Breast epithelium (tissue), 4 donors: ENCODE data around the gene MANBA. TPM values are rescaled to one million over a fixed set of nuclear protein-coding genes. Genes with fewer than 3 reads are reported as not detected.
"Not testable (repeated sequence)": the region's sequence is repeated elsewhere in the genome, so short reads cannot be mapped to it uniquely, and the experiment has no call there.

Experiments
- DNase-seq, 2 donors: peaks; one replicate each; pipeline ENCODE4 v3.0.0-alpha.2; 2019; ENCODE audit warnings: low spot score in 2 of 2
- H3K27ac ChIP-seq, 2 donors: fragments of 200-600 bp; sonication (generic) in 1 of 2; one replicate each; pipeline ENCODE4 v1.5.1; 2016 to 2019; ENCODE audit warnings: mild to moderate bottlenecking in 1 of 2
- H3K27me3 ChIP-seq, 2 donors: fragments of 200-600 bp; sonication (generic) in 1 of 2; one replicate each; pipeline versions ENCODE4 v1.5.1 to v1.6.0; 2017 to 2019; ENCODE audit warnings: control low read depth in 1 of 2, mild to moderate bottlenecking in 1 of 2
- H3K36me3 ChIP-seq: fragments of 200-600 bp; one replicate; pipeline ENCODE4 v1.5.1; 2019
- H3K4me1 ChIP-seq, 2 donors: fragments of 200-600 bp; sonication (generic); one replicate each; pipeline ENCODE4 v1.5.1; 2016 to 2019; ENCODE audit warnings: control low read depth in 1 of 2
- H3K4me3 ChIP-seq, 3 donors: fragments of 200-600 bp; sonication (generic); 1 replicate in 2 of 3; 2 replicates in 1 of 3; pipeline ENCODE4 v1.5.1; 2016 to 2019; ENCODE audit warnings: mild to moderate bottlenecking in 3 of 3, moderate library complexity in 2 of 3
- H3K9me3 ChIP-seq, 2 donors: fragments of 200-600 bp; sonication (generic) in 1 of 2; one replicate each; pipeline ENCODE4 v1.5.1; 2016 to 2019; ENCODE audit warnings: control low read depth in 1 of 2
- POLR2A ChIP-seq: fragments of 450-650 bp; IDR thresholded peaks from one replicate; pipeline ENCODE4 v1.6.1; 2016; ENCODE audit warnings: antibody characterized with exemption, mild to moderate bottlenecking, moderate library complexity
- POLR2AphosphoS5 ChIP-seq, 3 donors: sonication (generic); formaldehyde crosslinking; IDR thresholded peaks; one replicate each; pipeline ENCODE4 v1.6.1; 2017; ENCODE audit warnings: antibody characterized with exemption in 3 of 3
- intact Hi-C: fragments of 100-400 bp; cut with DNase I; formaldehyde crosslinking; loops from one replicate; pipeline ENCODE4 v1.15.1; 2023; ENCODE audit warnings: low total_unique reads
- total RNA-seq, 3 donors: library from RNA; depleted of rRNA; stranded (reverse); fragments of >200 nt; gene quantifications; one replicate each; pipeline ENCODE4 v1.1.0, GENCODE V29; 2016
- TF ChIP-seq, protein P1 (sequence below), 3 donors: fragments of 450-650 bp; IDR thresholded peaks; one replicate each; pipeline ENCODE4 v1.5.1; 2016 to 2017; ENCODE audit warnings: antibody characterized with exemption in 3 of 3, mild to moderate bottlenecking in 3 of 3, moderate library complexity in 3 of 3

Gene MANBA
- total RNA-seq, 3 donors from 2014 or later: 47.8 to 56.2 (median 49.8) TPM

DNA sequence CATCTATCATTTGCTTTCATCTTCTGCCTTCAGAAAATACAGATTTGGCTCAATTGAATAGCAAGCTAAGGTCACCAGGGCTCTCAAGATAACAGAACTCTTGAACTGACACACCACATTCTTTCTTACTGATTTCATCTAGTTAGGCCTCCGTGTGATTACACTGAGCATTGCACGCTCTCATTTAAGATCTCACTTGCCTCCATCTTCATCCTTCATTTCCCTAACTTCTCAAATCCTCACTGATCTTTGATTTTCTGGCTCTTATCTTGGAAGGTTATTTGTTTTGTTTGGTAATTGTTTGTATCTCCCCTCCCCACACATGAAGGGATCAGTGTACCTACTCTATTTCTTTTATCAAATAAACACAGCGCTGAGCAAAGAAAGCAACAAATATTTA lies 47.7 kb downstream of the MANBA start:
- Histone ChIP-seq H3K9me3 (no peaks in the 10 kb centered on the region), H3K27me3 (no peaks in the 10 kb centered on the region), H3K4me3 (no peak overlapping the region), H3K27ac (no peak overlapping the region), H3K4me1 (no peaks in the 10 kb centered on the region), H3K36me3 (no peaks in the 10 kb centered on the region)
- intact Hi-C loops: no loop called here
- DNase-seq: no peak
- TF ChIP-seq, protein P1, sequence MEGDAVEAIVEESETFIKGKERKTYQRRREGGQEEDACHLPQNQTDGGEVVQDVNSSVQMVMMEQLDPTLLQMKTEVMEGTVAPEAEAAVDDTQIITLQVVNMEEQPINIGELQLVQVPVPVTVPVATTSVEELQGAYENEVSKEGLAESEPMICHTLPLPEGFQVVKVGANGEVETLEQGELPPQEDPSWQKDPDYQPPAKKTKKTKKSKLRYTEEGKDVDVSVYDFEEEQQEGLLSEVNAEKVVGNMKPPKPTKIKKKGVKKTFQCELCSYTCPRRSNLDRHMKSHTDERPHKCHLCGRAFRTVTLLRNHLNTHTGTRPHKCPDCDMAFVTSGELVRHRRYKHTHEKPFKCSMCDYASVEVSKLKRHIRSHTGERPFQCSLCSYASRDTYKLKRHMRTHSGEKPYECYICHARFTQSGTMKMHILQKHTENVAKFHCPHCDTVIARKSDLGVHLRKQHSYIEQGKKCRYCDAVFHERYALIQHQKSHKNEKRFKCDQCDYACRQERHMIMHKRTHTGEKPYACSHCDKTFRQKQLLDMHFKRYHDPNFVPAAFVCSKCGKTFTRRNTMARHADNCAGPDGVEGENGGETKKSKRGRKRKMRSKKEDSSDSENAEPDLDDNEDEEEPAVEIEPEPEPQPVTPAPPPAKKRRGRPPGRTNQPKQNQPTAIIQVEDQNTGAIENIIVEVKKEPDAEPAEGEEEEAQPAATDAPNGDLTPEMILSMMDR (IDR thresholded peaks at IDR 0.05): no peak
- TF ChIP-seq POLR2AphosphoS5 (IDR thresholded peaks at IDR 0.05): no peak
- no peak for TF ChIP-seq POLR2A

DNA sequence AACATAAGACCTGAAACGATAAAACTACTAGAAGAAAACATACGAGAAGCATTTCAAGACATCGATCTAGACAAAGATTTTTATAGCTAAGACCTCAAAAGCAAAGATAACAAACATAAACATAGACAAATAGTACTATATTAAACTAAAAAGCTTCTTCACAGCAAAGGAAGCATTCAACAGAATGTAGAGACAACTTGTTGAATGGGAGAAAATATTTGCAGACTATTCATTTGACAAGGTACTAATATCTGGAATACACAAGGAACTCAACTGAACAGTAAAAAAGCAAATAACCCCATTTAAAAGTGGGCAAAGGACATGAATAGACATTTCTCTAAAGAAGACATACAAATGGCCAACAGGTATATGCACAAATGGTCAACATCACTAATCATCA lies 49.8 kb downstream of the MANBA start:
- Histone ChIP-seq H3K9me3 (no peaks in the 10 kb centered on the region), H3K27me3 (no peaks in the 10 kb centered on the region), H3K36me3 (no peaks in the 10 kb centered on the region), H3K4me1 (no peaks in the 10 kb centered on the region), H3K27ac (no peak overlapping the region), H3K4me3 (no peak overlapping the region)
- intact Hi-C loops: no loop called here
- TF ChIP-seq, protein P1 (IDR thresholded peaks at IDR 0.05): no peak
- no peak for TF ChIP-seq POLR2AphosphoS5 (IDR thresholded peaks at IDR 0.05)
- no peak for TF ChIP-seq POLR2A
- DNase-seq: no peak

DNA sequence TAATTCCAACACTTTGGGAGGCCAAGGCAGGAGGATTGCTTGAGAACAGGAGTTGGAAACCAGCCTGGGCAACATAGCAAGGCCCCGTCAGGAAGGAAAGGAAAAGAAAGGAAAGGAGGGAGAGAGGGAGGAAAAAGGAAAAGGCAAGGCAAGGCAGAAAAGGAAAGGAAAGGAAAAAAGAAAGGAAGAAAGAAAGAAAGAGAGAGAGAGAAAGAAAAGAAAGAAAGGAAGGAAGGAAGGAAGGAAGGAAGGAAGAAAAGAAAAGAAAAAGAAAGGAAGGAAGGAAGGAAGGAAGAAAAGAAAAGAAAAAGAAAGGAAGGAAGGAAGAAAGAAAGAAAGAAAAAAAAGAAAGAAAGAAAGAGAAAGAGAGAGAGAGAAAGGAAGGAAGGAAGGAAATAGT lies 51.7 kb downstream of the MANBA start:
- intact Hi-C loops, H3K27me3 ChIP-seq, H3K9me3 ChIP-seq, DNase-seq, H3K4me1 ChIP-seq, H3K36me3 ChIP-seq, H3K4me3 ChIP-seq, H3K27ac ChIP-seq: not testable (repeated sequence)

DNA sequence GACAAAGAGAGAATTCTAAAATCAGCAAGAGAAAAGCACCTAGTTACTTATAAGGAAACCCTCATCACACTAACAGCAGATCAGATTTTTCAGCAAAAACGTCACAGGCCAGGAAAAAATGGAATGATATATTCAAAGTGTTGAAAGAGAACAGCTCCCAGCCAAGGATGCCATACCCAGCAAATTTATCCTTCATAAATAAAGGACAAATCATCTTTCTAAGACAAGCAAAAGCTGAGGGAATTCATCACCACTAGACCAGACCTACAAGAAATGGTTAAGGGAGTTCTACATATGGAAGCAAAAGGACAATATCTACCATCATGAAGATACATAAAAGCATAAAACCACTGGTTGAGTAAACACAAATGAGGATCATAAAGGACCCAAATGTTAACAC lies 53.6 kb downstream of the MANBA start:
- DNase-seq: no peak
- Histone ChIP-seq H3K4me3 (no peak overlapping the region), H3K4me1 (no peaks in the 10 kb centered on the region), H3K27ac (no peak overlapping the region), H3K27me3 (no peaks in the 10 kb centered on the region), H3K9me3 (no peaks in the 10 kb centered on the region), H3K36me3 (no peaks in the 10 kb centered on the region)
- intact Hi-C loops: no loop called here
- TF ChIP-seq POLR2AphosphoS5 (IDR thresholded peaks at IDR 0.05) (no peak), POLR2A (no peak)
- TF ChIP-seq, protein P1 (IDR thresholded peaks at IDR 0.05): no peak

DNA sequence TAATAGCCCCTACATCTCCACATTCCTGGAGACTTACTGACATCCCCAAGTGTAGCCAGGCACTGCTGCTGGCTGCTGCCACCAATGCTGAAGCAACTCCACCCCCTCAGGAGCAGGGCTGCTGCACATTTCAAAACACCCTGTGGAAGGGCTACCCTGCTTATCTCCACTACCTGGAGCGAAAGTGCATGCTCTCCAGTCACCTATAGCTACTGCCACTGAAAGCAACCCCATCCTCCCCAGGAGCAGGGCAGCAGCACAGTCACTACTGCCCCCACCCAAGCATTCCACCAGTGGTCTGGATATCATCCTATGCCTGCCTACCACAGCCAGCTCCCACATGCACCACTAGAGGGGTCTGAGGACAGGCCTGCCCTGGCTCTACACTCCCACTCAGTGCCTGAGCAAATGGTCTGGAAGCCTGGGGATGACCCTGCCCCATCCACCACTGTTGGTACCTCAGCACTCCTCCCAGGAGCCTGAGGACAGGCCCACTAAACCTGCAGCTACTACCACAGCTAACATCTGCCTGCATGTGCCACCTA lies 55.3 kb downstream of the MANBA start:
- no peaks in the 10 kb centered on the region for H3K36me3 ChIP-seq
- H3K9me3 ChIP-seq: no peaks in the 10 kb centered on the region
- H3K27ac ChIP-seq: no peak overlapping the region
- intact Hi-C loops: no loop called here
- no peaks in the 10 kb centered on the region for H3K4me1 ChIP-seq
- no peaks in the 10 kb centered on the region for H3K27me3 ChIP-seq
- H3K4me3 ChIP-seq: no peak overlapping the region
- TF ChIP-seq POLR2AphosphoS5 (IDR thresholded peaks at IDR 0.05) (no peak), POLR2A (no peak)
- TF ChIP-seq, protein P1 (IDR thresholded peaks at IDR 0.05): no peak
- no peak for DNase-seq

DNA sequence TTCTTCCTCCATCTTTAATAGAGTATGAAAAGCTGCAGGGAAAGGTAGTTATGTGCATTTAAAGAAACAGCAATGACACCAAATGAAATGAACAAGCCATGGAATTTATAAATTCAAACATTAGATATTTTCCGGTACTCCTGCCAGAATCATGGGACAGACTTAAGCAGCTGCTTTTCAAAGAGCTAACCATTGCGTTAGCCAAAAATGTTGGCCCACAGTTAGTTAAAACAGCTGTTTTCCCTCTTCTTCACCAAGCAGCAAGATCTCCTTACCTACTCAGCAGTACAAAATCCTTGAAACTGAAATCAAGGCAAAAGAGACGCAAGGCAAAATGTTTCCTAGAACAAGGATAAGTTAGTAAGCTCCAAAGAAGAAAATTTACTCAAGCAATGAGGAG lies 64.0 kb downstream of the MANBA start:
- H3K9me3 ChIP-seq: no peaks in the 10 kb centered on the region
- TF ChIP-seq POLR2AphosphoS5 (IDR thresholded peaks at IDR 0.05) (no peak), POLR2A (no peak)
- TF ChIP-seq, protein P1 (IDR thresholded peaks at IDR 0.05): no peak
- intact Hi-C loops: no loop called here
- H3K4me3 ChIP-seq: no peak overlapping the region
- no peak for DNase-seq
- H3K4me1 ChIP-seq: no peaks in the 10 kb centered on the region
- H3K27me3 ChIP-seq: no peaks in the 10 kb centered on the region
- no peak overlapping the region for H3K27ac ChIP-seq
- no peaks in the 10 kb centered on the region for H3K36me3 ChIP-seq
